Measurements from ENCODE around the gene ING4.

ING4 gene

GRCh38 chr12:6605421-6606330, 57.2 kb downstream of the ING4 start:
- peak; percentile 36 for DNase-seq

- no peak for DNase-seq
Observed at GRCh38 chr12:6604259-6605029, 58.5 kb downstream of the ING4 start.

GRCh38 chr12:6603095-6603567, 59.8 kb downstream of the ING4 start:
- no peak for DNase-seq

- DNase-seq = no peak
Observed at GRCh38 chr12:6602526-6602925, 60.4 kb downstream of the ING4 start.
